H1 (cell line): Measurements from ENCODE around the gene CCDC184. TPM values are rescaled to one million over a fixed set of nuclear protein-coding genes. Genes with fewer than 3 reads are reported as not detected.
A peak's percentile ranks its signal among the peaks of the same experiment; 100 is the strongest.

ENCODE experiments used
- CBX8 ChIP-seq: fragments of 300-800, 300-1000 bp; sonication (generic); IDR thresholded peaks from 2 replicates; pipeline ENCODE4 v1.7.1; 2016; ENCODE audit warnings: low read depth, low read length, borderline replicate concordance
- CTBP2 ChIP-seq: IDR thresholded peaks from 2 replicates; pipeline ENCODE4 v1.7.0; 2011; ENCODE audit warnings: borderline replicate concordance, mild to moderate bottlenecking, moderate library complexity, mixed read lengths, low read length; ENCODE audit not compliant: insufficient read depth, insufficient read length
- HDAC2 ChIP-seq, 2 experiments: fragments of 300-600 bp in 1 of 2; sonication (generic) in 1 of 2; IDR thresholded peaks; 2 replicates each; pipeline ENCODE4 v1.6.1; 2011 to 2012; ENCODE audit warnings: low read depth in 2 of 2, low read length in 2 of 2, mild to moderate bottlenecking in 2 of 2, moderate library complexity in 2 of 2, borderline replicate concordance in 1 of 2, inconsistent platforms in 1 of 2
- NRF1 ChIP-seq: IDR thresholded peaks from 2 replicates; pipeline ENCODE4 v1.6.1; 2011; ENCODE audit warnings: mild to moderate bottlenecking, low read depth, low read length, improper control_type of control experiment
- POLR2AphosphoS5 ChIP-seq: IDR thresholded peaks from 2 replicates; pipeline ENCODE4 v1.6.1; 2011; ENCODE audit warnings: low read depth, low read length
- RNF2 ChIP-seq: fragments of 200-900, 300-1000 bp; sonication (generic); IDR thresholded peaks from 2 replicates; pipeline ENCODE4 v1.7.1; 2016; ENCODE audit warnings: borderline replicate concordance, low read depth, mild to moderate bottlenecking, antibody characterized with exemption, low read length; ENCODE audit not compliant: poor library complexity, severe bottlenecking; ENCODE audit errors: missing control alignments
- SAP30 ChIP-seq: fragments of 300-600 bp; sonication (generic); IDR thresholded peaks from 2 replicates; pipeline ENCODE4 v1.7.1; 2012; ENCODE audit warnings: low read length, moderate library complexity, mild to moderate bottlenecking, inconsistent platforms; ENCODE audit not compliant: insufficient read depth, insufficient replicate concordance
- TBP ChIP-seq: IDR thresholded peaks from 2 replicates; pipeline ENCODE4 v1.6.1; 2011; ENCODE audit warnings: low read depth, low read length, improper control_type of control experiment
- polyA plus RNA-seq, 7 experiments: library from polyadenylated mRNA; depleted of rRNA in 3 of 7; stranded (reverse) in 5 of 7; unstranded in 2 of 7; fragments of >200 nt in 5 of 7; fragments of 200-250 nt in 2 of 7; gene quantifications; 1 replicate in 5 of 7; 2 replicates in 1 of 7; 4 replicates in 1 of 7; pipeline versions ENCODE4 v1.2.1 to v1.2.3, GENCODE V29; 2011 to 2013; ENCODE audit warnings: missing spikeins in 2 of 7, mixed read lengths in 2 of 7
- total RNA-seq: library from RNA; stranded (reverse); fragmentation: NEBNext Ultra II Directional; extraction: Animal tissue kit (Norgen Biotek cat#: 25700); gene quantifications from 2 replicates; pipeline ENCODE4 v1.2.1, GENCODE V29; 2021

The CCDC184 gene
- total and polyA plus RNA-seq, 2 of the 8 experiments (the other 6 are each of a cell fraction or from before 2014, with no cell fraction given): 2.2 to 3.0 TPM

- TF ChIP-seq RNF2 (no peak), NRF1 (no peak; the same call in 1 of the 2 replicates), POLR2AphosphoS5 (no peak), CTBP2 (no peak), SAP30 (peak; percentile 51), TBP (peak; percentile 48), HDAC2 (IDR thresholded peaks at IDR 0.05; ENCODE audit: borderline replicate concordance in 1 of 2, low read depth in 2 of 2, low read length in 2 of 2) (peak in 1 of 2 experiments; percentile 84; a peak in 1 of 4 replicates), CBX8 (no peak)
- TF ChIP-seq, all 59 proteins: peak for 15
These were observed at the start of gene CCDC184 (continued) for GRCh38 chr12:48183091-48183875.
